ENCODE results near the gene PPP1R3G. TPM values are rescaled to one million over a fixed set of nuclear protein-coding genes. Genes with fewer than 3 reads are reported as not detected.

PPP1R3G gene
- total and polyA plus RNA-seq, 2 donors (not counting 1 experiment from before 2014, with no cell fraction given), result 0.09 to 0.25 TPM

- intact Hi-C loops (cut with micrococcal nuclease), result no loop called here
Measured at GRCh38 chr6:5128351-5128750, 43.2 kb downstream of the PPP1R3G start.

More at GRCh38 chr6:5128351-5128750, 43.2 kb downstream of the PPP1R3G start:
- H3K9me3 ChIP-seq (ENCODE audit: control extremely low read depth in 1 of 3, control insufficient read depth in 2 of 3, insufficient read depth in 1 of 3, low read length in 2 of 3), result no peaks in the 10 kb centered on the region
- H3K79me2 ChIP-seq (ENCODE audit: control insufficient read depth, insufficient read depth, low read length), result peaks cover 10% of the 10 kb centered on the region
- no peak overlapping the region for H3K9ac ChIP-seq (ENCODE audit: low read length)
- H2AFZ ChIP-seq (ENCODE audit: insufficient read depth, low read depth, low read length, poor library complexity, severe bottlenecking), result no peak overlapping the region
- H4K20me1 ChIP-seq (ENCODE audit: control insufficient read depth, insufficient read depth, low read length, poor library complexity, severe bottlenecking), result no peaks in the 10 kb centered on the region
- no peak for DNase-seq
- no peak for TF ChIP-seq CTCF (IDR thresholded peaks at IDR 0.05)
- no peak for TF ChIP-seq EZH2 (IDR thresholded peaks at IDR 0.05; ENCODE audit: borderline replicate concordance, insufficient read depth, low read depth, low read length, poor library complexity, severe bottlenecking)
- H3K4me3 ChIP-seq (ENCODE audit: control extremely low read depth in 1 of 5, extremely low read depth in 1 of 5, insufficient read depth in 1 of 5, low read depth in 2 of 5, low read length in 4 of 5), result no peak overlapping the region
- H3K4me1 ChIP-seq (ENCODE audit: control insufficient read depth in 2 of 2, insufficient read depth in 2 of 2, low read length in 2 of 2), result peaks cover 24 to 30% of the 10 kb centered on the region in 2 donors
- POLR2A ChIA-PET, result no interaction called here
- ATAC-seq (ENCODE audit: low read depth), result no peak
- no peaks in the 10 kb centered on the region for H3K36me3 ChIP-seq (replicated peaks in 1 of 2; ENCODE audit: control extremely low read depth in 1 of 2, control insufficient read depth in 1 of 2, extremely low read depth in 1 of 2, insufficient read depth in 2 of 2, low read length in 1 of 2)
- Mint-ChIP-seq H3K27ac (peak overlapping the region; percentile 50), H3K27me3 (no peaks in the 10 kb centered on the region), H3K4me3 (no peak overlapping the region), H3K4me1 (peaks cover 32% of the 10 kb centered on the region), H3K9me3 (ENCODE audit: insufficient read depth) (no peaks in the 10 kb centered on the region)
- WGBS (ENCODE audit: insufficient coverage), result no CpG with 5 or more reads among the region's 4 CpGs
- no peak overlapping the region for H3K4me2 ChIP-seq (replicated peaks; ENCODE audit: low read depth, low read length, poor library complexity, severe bottlenecking)
- H3K27me3 ChIP-seq (replicated peaks in 1 of 4; ENCODE audit: control extremely low read depth in 1 of 4, control insufficient read depth in 3 of 4, insufficient read depth in 4 of 4, low read length in 3 of 4), result no peaks in the 10 kb centered on the region
- CTCF ChIA-PET, result interaction anchor here (1.0 kb wide), 1 partner anchor 15 kb away, joined by 3 read pairs; no protein-coding TSS in a partner anchor
- H3K27ac ChIP-seq (ENCODE audit: low read length in 2 of 2), result no peak overlapping the region
